GM18951 (cell line): ENCODE measurements around the gene GIN1.
"Not testable (repeated sequence)": the region's sequence is repeated elsewhere in the genome, so short reads cannot be mapped to it uniquely, and the experiment has no call there.

Source experiments
- POLR2A ChIP-seq: IDR thresholded peaks from 4 replicates; pipeline ENCODE4 v1.6.1; 2011; ENCODE audit warnings: mild to moderate bottlenecking; ENCODE audit not compliant: insufficient read length, insufficient read depth; ENCODE audit errors: extremely low read depth
- in situ Hi-C: fragments of 300-500 bp; cut with MboI; formaldehyde crosslinking; loops from one replicate; pipeline ENCODE4 v1.12.0; 2022; ENCODE audit warnings: low sequenced_read_pairs, mixed read lengths, inconsistent platforms; ENCODE audit not compliant: unreplicated experiment

Gene GIN1

GRCh38 chr5:103093727-103094126, 26.2 kb downstream of the GIN1 start:
- in situ Hi-C loops, result no loop called here
- TF ChIP-seq POLR2A, result no peak

- no peak for TF ChIP-seq POLR2A
- in situ Hi-C loops, result no loop called here
Measured at GRCh38 chr5:103092676-103093075, 27.3 kb downstream of the GIN1 start.

GRCh38 chr5:103090791-103091190, 29.1 kb downstream of the GIN1 start:
- in situ Hi-C loops, result no loop called here
- no peak for TF ChIP-seq POLR2A

GRCh38 chr5:103089272-103089671, 30.7 kb downstream of the GIN1 start:
- no peak for TF ChIP-seq POLR2A
- in situ Hi-C loops, result no loop called here

- in situ Hi-C loops, result no loop called here
- TF ChIP-seq POLR2A, result no peak
Measured at GRCh38 chr5:103086547-103086946, 33.4 kb downstream of the GIN1 start.

- no peak for TF ChIP-seq POLR2A
- in situ Hi-C loops, result no loop called here
Measured at GRCh38 chr5:103079796-103080195, 40.1 kb downstream of the GIN1 start.

GRCh38 chr5:103075442-103075841, 44.5 kb downstream of the GIN1 start:
- in situ Hi-C loops, result no loop called here
- no peak for TF ChIP-seq POLR2A

GRCh38 chr5:103073500-103073899, 46.4 kb downstream of the GIN1 start:
- in situ Hi-C loops, result not testable (repeated sequence)

GRCh38 chr5:103066326-103066725, 53.6 kb downstream of the GIN1 start:
- no peak for TF ChIP-seq POLR2A
- in situ Hi-C loops, result no loop called here

GRCh38 chr5:103060424-103060954, 59.4 kb downstream of the GIN1 start:
- TF ChIP-seq POLR2A, result no peak
- in situ Hi-C loops, result no loop called here

- no peak for TF ChIP-seq POLR2A
Measured at GRCh38 chr5:103059525-103059924, 60.4 kb downstream of the GIN1 start.

GRCh38 chr5:103057208-103058130, 62.5 kb downstream of the GIN1 start:
- in situ Hi-C loops, result no loop called here
- no peak for TF ChIP-seq POLR2A

More at GRCh38 chr5:103059525-103059924, 60.4 kb downstream of the GIN1 start:
- in situ Hi-C loops, result no loop called here

GRCh38 chr5:103046706-103047105, 73.2 kb downstream of the GIN1 start:
- in situ Hi-C loops, result loop anchor here (25.0 kb wide), 1 partner anchor 459 kb away; no protein-coding TSS in a partner anchor

GRCh38 chr5:103041071-103041676, 78.8 kb downstream of the GIN1 start:
- in situ Hi-C loops, result loop anchor here (25.0 kb wide), 1 partner anchor 454 kb away; no protein-coding TSS in a partner anchor
- no peak for TF ChIP-seq POLR2A
